H1 (cell line): ENCODE data around the gene PLEKHH2. TPM values are rescaled to one million over a fixed set of nuclear protein-coding genes. Genes with fewer than 3 reads are reported as not detected.

ENCODE experiments used
- CTCF ChIA-PET: fragments of 300-600 bp; sonication (Branson Sonifier 250); formaldehyde crosslinking; loops from one replicate; lab custom pipeline; 2021; ENCODE audit not compliant: partially characterized antibody; lab: Charles Lee
- POLR2A ChIA-PET: fragments of 300-600 bp; sonication (Branson Sonifier 250); formaldehyde crosslinking; loops from one replicate; lab custom pipeline; 2021; ENCODE audit warnings: inconsistent platforms; ENCODE audit not compliant: partially characterized antibody; lab: Charles Lee
- DNase-seq, 2 experiments: peaks; one replicate each; pipeline versions ENCODE4 v3.0.0 to v3.0.0-alpha.2; 2010 to 2022; ENCODE audit warnings: low spot score in 2 of 2, low read depth in 1 of 2, mixed read lengths in 1 of 2
- FAIRE-seq: peaks from 2 replicates; lab custom pipeline; 2011; peaks lifted over from hg19 to GRCh38; lab: Jason Lieb, UNC
- H2AFZ ChIP-seq: 2 replicates; pipeline ENCODE4 v1.8.1; 2012; ENCODE audit warnings: low read length, inconsistent platforms
- H2AK5ac ChIP-seq: 2 replicates; pipeline ENCODE4 v1.6.1; 2013; ENCODE audit warnings: low read depth, low read length
- H2BK120ac ChIP-seq: replicated peaks from 2 replicates; pipeline ENCODE3; 2013; ENCODE audit warnings: low read depth, low read length, inconsistent platforms
- H2BK12ac ChIP-seq: 2 replicates; pipeline ENCODE4 v1.6.1; 2013; ENCODE audit warnings: low read depth, low read length
- H2BK15ac ChIP-seq: 2 replicates; pipeline ENCODE4 v1.6.1; 2013; ENCODE audit warnings: low read length
- H2BK20ac ChIP-seq: 2 replicates; pipeline ENCODE4 v1.6.1; 2013; ENCODE audit warnings: low read length
- H2BK5ac ChIP-seq: 2 replicates; pipeline ENCODE4 v1.6.1; 2013; ENCODE audit warnings: low read depth, low read length
- H3K14ac ChIP-seq: 2 replicates; pipeline ENCODE4 v1.6.1; 2013; ENCODE audit warnings: inconsistent platforms; ENCODE audit not compliant: insufficient read length
- H3K18ac ChIP-seq: 2 replicates; pipeline ENCODE4 v1.6.1; 2013; ENCODE audit warnings: low read length; ENCODE audit errors: extremely low read depth
- H3K23ac ChIP-seq: 2 replicates; pipeline ENCODE4 v1.6.1; 2013; ENCODE audit warnings: inconsistent platforms; ENCODE audit not compliant: insufficient read length
- H3K23me2 ChIP-seq: 2 replicates; pipeline ENCODE4 v1.6.1; 2013; ENCODE audit warnings: low read depth, low read length
- H3K27ac ChIP-seq: 2 replicates; pipeline ENCODE4 v1.6.1; 2011; ENCODE audit warnings: low read depth, low read length, inconsistent platforms
- H3K27me3 ChIP-seq, 4 experiments: replicated peaks in 1 of 4; 1 replicate in 1 of 4; 2 replicates in 3 of 4; pipeline versions ENCODE4 v1.6.1 to v1.8.1; 2011 to 2013; ENCODE audit warnings: low read length in 3 of 4, mild to moderate bottlenecking in 3 of 4, inconsistent platforms in 2 of 4, mixed read lengths in 2 of 4, moderate library complexity in 1 of 4; ENCODE audit not compliant: control insufficient read depth in 3 of 4, insufficient read depth in 3 of 4; ENCODE audit errors: extremely low read depth in 1 of 4
- H3K36me3 ChIP-seq, 4 experiments: 2 replicates each; pipeline versions ENCODE4 v1.6.1 to v1.8.1; 2011 to 2013; ENCODE audit warnings: mild to moderate bottlenecking in 4 of 4, low read length in 3 of 4, moderate library complexity in 2 of 4, control low read depth in 1 of 4, inconsistent platforms in 1 of 4; ENCODE audit not compliant: insufficient read depth in 4 of 4, control insufficient read depth in 2 of 4
- H3K4ac ChIP-seq: replicated peaks from 2 replicates; pipeline ENCODE3; 2013; ENCODE audit warnings: low read length, low read depth, mixed read lengths, inconsistent platforms; ENCODE audit not compliant: insufficient read length
- H3K4me1 ChIP-seq, 4 experiments: replicated peaks in 1 of 4; 1 replicate in 1 of 4; 2 replicates in 3 of 4; pipeline versions ENCODE4 v1.6.1 to v1.8.1; 2011 to 2013; ENCODE audit warnings: low read length in 3 of 4, inconsistent platforms in 2 of 4, mixed read lengths in 1 of 4; ENCODE audit not compliant: insufficient read depth in 4 of 4, control insufficient read depth in 3 of 4
- H3K4me2 ChIP-seq, 2 experiments: 2 replicates each; pipeline versions ENCODE4 v1.6.1 to v1.8.1; 2011 to 2013; ENCODE audit warnings: low read depth in 2 of 2, low read length in 2 of 2, control low read depth in 1 of 2, inconsistent platforms in 1 of 2, mild to moderate bottlenecking in 1 of 2; ENCODE audit not compliant: insufficient read depth in 1 of 2
- H3K4me3 ChIP-seq, 4 experiments: fragments of 200-600, 300-600 bp in 1 of 4; sonication (generic), shearing (Covaris generic), sonication (Bioruptor Twin) in 1 of 4; 2 replicates each; pipeline versions ENCODE4 v1.5.1 to v1.8.1; 2011 to 2016; ENCODE audit warnings: low read length in 4 of 4, low read depth in 3 of 4, control low read depth in 2 of 4, inconsistent platforms in 2 of 4, mild to moderate bottlenecking in 2 of 4, mixed read lengths in 1 of 4, moderate library complexity in 1 of 4; ENCODE audit not compliant: insufficient read depth in 2 of 4; ENCODE audit errors: extremely low read depth in 1 of 4
- H3K56ac ChIP-seq: replicated peaks from 2 replicates; pipeline ENCODE3; 2013; ENCODE audit warnings: low read depth, mild to moderate bottlenecking, mixed read lengths, low read length, inconsistent platforms; ENCODE audit not compliant: insufficient read length
- H3K79me1 ChIP-seq: 2 replicates; pipeline ENCODE4 v1.6.1; 2013; ENCODE audit warnings: low read depth, low read length, control low read depth
- H3K79me2 ChIP-seq, 2 experiments: 2 replicates each; pipeline versions ENCODE4 v1.6.1 to v1.8.1; 2012 to 2013; ENCODE audit warnings: low read length in 2 of 2, mild to moderate bottlenecking in 2 of 2, inconsistent platforms in 1 of 2; ENCODE audit not compliant: insufficient read depth in 2 of 2, control insufficient read depth in 1 of 2
- H3K9ac ChIP-seq, 4 experiments: replicated peaks in 1 of 4; 1 replicate in 1 of 4; 2 replicates in 3 of 4; pipeline versions ENCODE4 v1.6.1 to v1.8.1; 2011 to 2013; ENCODE audit warnings: low read depth in 3 of 4, low read length in 3 of 4, control low read depth in 2 of 4, mild to moderate bottlenecking in 2 of 4, moderate library complexity in 2 of 4, inconsistent platforms in 1 of 4; ENCODE audit errors: extremely low read depth in 1 of 4
- H3K9me3 ChIP-seq, 2 experiments: 2 replicates each; pipeline versions ENCODE4 v1.6.1 to v1.8.1; 2012 to 2013; ENCODE audit warnings: mild to moderate bottlenecking in 2 of 2, moderate library complexity in 2 of 2, control low read depth in 1 of 2, inconsistent platforms in 1 of 2, low read depth in 1 of 2, low read length in 1 of 2, mixed read lengths in 1 of 2; ENCODE audit not compliant: insufficient read depth in 2 of 2
- H4K20me1 ChIP-seq, 2 experiments: replicated peaks in 1 of 2; 2 replicates each; pipeline versions ENCODE3 to v1.8.1; 2011 to 2013; ENCODE audit warnings: inconsistent platforms in 2 of 2, low read length in 2 of 2, mild to moderate bottlenecking in 1 of 2; ENCODE audit not compliant: insufficient read depth in 2 of 2, control insufficient read depth in 1 of 2
- H4K5ac ChIP-seq: 2 replicates; pipeline ENCODE4 v1.6.1; 2013; ENCODE audit warnings: low read length, low read depth, mixed read lengths, inconsistent platforms; ENCODE audit not compliant: insufficient read length
- H4K8ac ChIP-seq: 2 replicates; pipeline ENCODE4 v1.8.0; 2013; ENCODE audit warnings: mild to moderate bottlenecking, moderate library complexity, low read length, inconsistent platforms; ENCODE audit not compliant: insufficient read depth; ENCODE audit errors: extremely low read depth
- H4K91ac ChIP-seq: replicated peaks from 2 replicates; pipeline ENCODE3; 2013; ENCODE audit warnings: low read length, mixed read lengths, inconsistent platforms; ENCODE audit not compliant: insufficient read length
- BACH1 ChIP-seq: IDR thresholded peaks from 2 replicates; pipeline ENCODE4 v1.6.1; 2012; ENCODE audit warnings: low read length, improper control_type of control experiment
- SIRT6 ChIP-seq: IDR thresholded peaks from one replicate; pipeline ENCODE4 v1.7.1; 2012; ENCODE audit warnings: low read length, inconsistent platforms
- polyA plus RNA-seq, 7 experiments: library from polyadenylated mRNA; depleted of rRNA in 3 of 7; stranded (reverse) in 5 of 7; unstranded in 2 of 7; fragments of >200 nt in 5 of 7; fragments of 200-250 nt in 2 of 7; gene quantifications; 1 replicate in 5 of 7; 2 replicates in 1 of 7; 4 replicates in 1 of 7; pipeline versions ENCODE4 v1.2.1 to v1.2.3, GENCODE V29; 2011 to 2013; ENCODE audit warnings: missing spikeins in 2 of 7, mixed read lengths in 2 of 7
- total RNA-seq: library from RNA; stranded (reverse); fragmentation: NEBNext Ultra II Directional; extraction: Animal tissue kit (Norgen Biotek cat#: 25700); gene quantifications from 2 replicates; pipeline ENCODE4 v1.2.1, GENCODE V29; 2021

PLEKHH2 gene
- total and polyA plus RNA-seq, 2 of the 8 experiments (the other 6 are each of a cell fraction or from before 2014, with no cell fraction given), result 2.2 to 5.0 TPM

GRCh38 chr2:43701111-43701510 lies 64.1 kb downstream of the PLEKHH2 start:
- H2BK5ac ChIP-seq, result no peak overlapping the region
- H3K18ac ChIP-seq, result no peak overlapping the region
- no peak overlapping the region for H4K8ac ChIP-seq
- H3K27me3 ChIP-seq, result no peaks in the 10 kb centered on the region
- H3K9ac ChIP-seq, result no peak overlapping the region
- no peak overlapping the region for H3K4me3 ChIP-seq
- H3K36me3 ChIP-seq, result no peaks in the 10 kb centered on the region
- no peaks in the 10 kb centered on the region for H3K23me2 ChIP-seq
- DNase-seq (no peak), FAIRE-seq (no peak)
- no peak overlapping the region for H2BK12ac ChIP-seq
- no peaks in the 10 kb centered on the region for H3K79me1 ChIP-seq
- H4K5ac ChIP-seq, result no peak overlapping the region
- H3K27ac ChIP-seq, result no peak overlapping the region
- no peak overlapping the region for H2BK120ac ChIP-seq
- H3K4me2 ChIP-seq, result no peak overlapping the region
- ChIA-PET CTCF (interaction anchor here (0.5 to 1.5 kb wide), 3 partner anchors 8 to 15 kb away, joined by 3 to 4 read pairs (median 3); no protein-coding TSS in a partner anchor), POLR2A (no interaction called here)
- no peaks in the 10 kb centered on the region for H3K4me1 ChIP-seq
- H2BK15ac ChIP-seq, result no peak overlapping the region
- TF ChIP-seq BACH1 (no peak), SIRT6 (no peak)
- H2AFZ ChIP-seq, result no peak overlapping the region
- H3K9me3 ChIP-seq, result no peaks in the 10 kb centered on the region
- H3K79me2 ChIP-seq, result no peaks in the 10 kb centered on the region
- no peak overlapping the region for H3K4ac ChIP-seq
- no peak overlapping the region for H2AK5ac ChIP-seq
- H4K20me1 ChIP-seq, result no peaks in the 10 kb centered on the region
- no peak overlapping the region for H3K14ac ChIP-seq
- no peak overlapping the region for H3K23ac ChIP-seq
- H4K91ac ChIP-seq, result no peak overlapping the region
- H3K56ac ChIP-seq, result no peak overlapping the region
- no peak overlapping the region for H2BK20ac ChIP-seq
